GM10847 (cell line): Measurements from ENCODE around the gene IQUB.

ENCODE experiments used
- POLR2A ChIP-seq: IDR thresholded peaks from 2 replicates; pipeline ENCODE4 v1.6.1; 2011; ENCODE audit not compliant: insufficient read length; ENCODE audit errors: extremely low read depth

Gene IQUB

GRCh38 chr7:123502201-123502600, 32.2 kb downstream of the IQUB start:
- no peak for TF ChIP-seq POLR2A

- TF ChIP-seq POLR2A: no peak
These were observed 33.4 kb downstream of the IQUB start for GRCh38 chr7:123500878-123501489.

- TF ChIP-seq POLR2A: no peak
These were observed 35.0 kb downstream of the IQUB start for GRCh38 chr7:123499211-123499970.

- no peak for TF ChIP-seq POLR2A
These were observed 35.8 kb downstream of the IQUB start for GRCh38 chr7:123498601-123499000.

- TF ChIP-seq POLR2A: no peak
These were observed 36.4 kb downstream of the IQUB start for GRCh38 chr7:123498031-123498430.

- no peak for TF ChIP-seq POLR2A
These were observed 40.1 kb downstream of the IQUB start for GRCh38 chr7:123494193-123494796.

- no peak for TF ChIP-seq POLR2A
These were observed 41.9 kb downstream of the IQUB start for GRCh38 chr7:123492485-123492884.

GRCh38 chr7:123485721-123486120, 48.7 kb downstream of the IQUB start:
- no peak for TF ChIP-seq POLR2A

- TF ChIP-seq POLR2A: no peak
These were observed 49.2 kb downstream of the IQUB start for GRCh38 chr7:123485187-123485586.

GRCh38 chr7:123484199-123484598, 50.2 kb downstream of the IQUB start:
- TF ChIP-seq POLR2A: no peak

GRCh38 chr7:123480107-123480506, 54.3 kb downstream of the IQUB start:
- TF ChIP-seq POLR2A: no peak

GRCh38 chr7:123472750-123473445, 61.5 kb downstream of the IQUB start:
- no peak for TF ChIP-seq POLR2A

- no peak for TF ChIP-seq POLR2A
These were observed 62.1 kb downstream of the IQUB start for GRCh38 chr7:123472327-123472726.

GRCh38 chr7:123468303-123468702, 66.1 kb downstream of the IQUB start:
- TF ChIP-seq POLR2A: no peak

GRCh38 chr7:123463890-123464289, 70.5 kb downstream of the IQUB start:
- no peak for TF ChIP-seq POLR2A

GRCh38 chr7:123460616-123461015, 73.8 kb downstream of the IQUB start:
- no peak for TF ChIP-seq POLR2A
